SK-N-SH (cell line): ENCODE measurements around the gene GABRD. TPM values are rescaled to one million over a fixed set of nuclear protein-coding genes. Genes with fewer than 3 reads are reported as not detected.

ENCODE experiments used
- CTCF ChIA-PET: fragments of 300-600, 350-600 bp; formaldehyde crosslinking; extraction: SDS; loops from one replicate; lab custom pipeline; 2021; lab: Yijun Ruan, JAX
- POLR2A ChIA-PET: fragments of 350-600 bp; sonication (Branson Sonifier 250); formaldehyde crosslinking; extraction: SDS; loops from one replicate; lab custom pipeline; 2020; ENCODE audit warnings: antibody characterized with exemption, inconsistent platforms; lab: Yijun Ruan, JAX
- DNase-seq: peaks from one replicate; pipeline ENCODE4 v3.0.0; 2012
- H2AFZ ChIP-seq: fragments of 200-600 bp; sonication (generic); 2 replicates; pipeline ENCODE4 v1.8.1; 2016; ENCODE audit warnings: antibody characterized with exemption, mild to moderate bottlenecking, low read depth
- H3F3A ChIP-seq: fragments of 200-600 bp; sonication (generic); replicated peaks from 2 replicates; pipeline ENCODE3; 2016; ENCODE audit warnings: antibody characterized with exemption, mild to moderate bottlenecking; ENCODE audit not compliant: insufficient read depth
- H3K27ac ChIP-seq, 2 experiments: fragments of 200-500 bp in 1 of 2; fragments of 200-600 bp in 1 of 2; sonication (Bioruptor generic) in 1 of 2; sonication (generic), shearing (Covaris generic) in 1 of 2; 2 replicates each; pipeline versions ENCODE4 v1.5.1 to v1.6.1; 2014 to 2016; ENCODE audit warnings: low read depth in 2 of 2, inconsistent platforms in 1 of 2, low read length in 1 of 2, mild to moderate bottlenecking in 1 of 2, mixed read lengths in 1 of 2
- H3K27me3 ChIP-seq: fragments of 200-600 bp; sonication (generic), shearing (Covaris generic); 2 replicates; pipeline ENCODE4 v1.6.1; 2016; ENCODE audit warnings: mixed run types; ENCODE audit not compliant: insufficient read depth
- H3K36me3 ChIP-seq, 2 experiments: fragments of 200-500 bp in 1 of 2; fragments of 200-600 bp in 1 of 2; sonication (Bioruptor generic) in 1 of 2; sonication (generic) in 1 of 2; replicated peaks in 1 of 2; 2 replicates each; pipeline versions ENCODE3 to v1.5.1; 2014 to 2016; ENCODE audit warnings: low read length in 1 of 2, mild to moderate bottlenecking in 1 of 2; ENCODE audit not compliant: insufficient read depth in 2 of 2, control insufficient read depth in 1 of 2
- H3K4me1 ChIP-seq, 2 experiments: fragments of 200-500 bp in 1 of 2; fragments of 200-600 bp in 1 of 2; sonication (Bioruptor generic) in 1 of 2; sonication (generic), shearing (Covaris generic) in 1 of 2; 2 replicates each; pipeline versions ENCODE4 v1.5.1 to v1.6.1; 2014 to 2016; ENCODE audit warnings: low read depth in 1 of 2, low read length in 1 of 2, mixed run types in 1 of 2; ENCODE audit not compliant: insufficient read depth in 2 of 2, control insufficient read depth in 1 of 2
- H3K4me2 ChIP-seq: fragments of 200-600 bp; sonication (generic), shearing (Covaris generic); 2 replicates; pipeline ENCODE4 v1.6.1; 2017; ENCODE audit warnings: mixed run types
- H3K4me3 ChIP-seq, 2 experiments: fragments of 200-500 bp in 1 of 2; fragments of 200-600 bp in 1 of 2; sonication (Bioruptor generic) in 1 of 2; sonication (generic), shearing (Covaris generic) in 1 of 2; 2 replicates each; pipeline versions ENCODE4 v1.5.1 to v1.8.1; 2014 to 2016; ENCODE audit warnings: low read depth in 2 of 2, inconsistent platforms in 1 of 2, low read length in 1 of 2, mild to moderate bottlenecking in 1 of 2, mixed read lengths in 1 of 2, moderate library complexity in 1 of 2
- H3K79me2 ChIP-seq: fragments of 200-600 bp; sonication (generic); 2 replicates; pipeline ENCODE4 v1.8.1; 2017; ENCODE audit warnings: mild to moderate bottlenecking; ENCODE audit not compliant: insufficient read depth
- H3K9ac ChIP-seq: fragments of 200-600 bp; sonication (generic); 2 replicates; pipeline ENCODE4 v1.6.1; 2017; ENCODE audit warnings: mixed run types
- H3K9me2 ChIP-seq: fragments of 200-600 bp; sonication (generic); 2 replicates; pipeline ENCODE4 v1.6.1; 2017; ENCODE audit warnings: mixed run types
- H3K9me3 ChIP-seq: fragments of 200-600 bp; sonication (generic); 2 replicates; pipeline ENCODE4 v1.6.1; 2017; ENCODE audit warnings: mixed run types, mild to moderate bottlenecking, moderate library complexity
- H4K20me1 ChIP-seq: fragments of 200-600 bp; sonication (generic); 2 replicates; pipeline ENCODE4 v1.6.1; 2017; ENCODE audit warnings: mild to moderate bottlenecking, mixed run types; ENCODE audit not compliant: insufficient read depth
- ELF1 ChIP-seq: IDR thresholded peaks from 2 replicates; pipeline ENCODE4 v1.4.0; 2012
- EZH2phosphoT487 ChIP-seq: fragments of 200-600 bp; sonication (generic); IDR thresholded peaks from 2 replicates; pipeline ENCODE4 v1.6.1; 2017; ENCODE audit warnings: low read depth, mixed run types, mild to moderate bottlenecking, antibody characterized with exemption, moderate library complexity, borderline replicate concordance
- MEF2A ChIP-seq: IDR thresholded peaks from 2 replicates; pipeline ENCODE4 v1.4.0; 2012; ENCODE audit warnings: low read depth, borderline replicate concordance
- RAD21 ChIP-seq: IDR thresholded peaks from 2 replicates; pipeline ENCODE4 v1.6.1; 2012; ENCODE audit warnings: mild to moderate bottlenecking, low read length
- RCOR1 ChIP-seq: fragments of 150-350 bp; IDR thresholded peaks from 2 replicates; pipeline ENCODE4 v1.6.1; 2017; ENCODE audit warnings: antibody characterized with exemption, low read length
- RFX5 ChIP-seq: IDR thresholded peaks from 2 replicates; pipeline ENCODE4 v1.6.1; 2012; ENCODE audit warnings: mild to moderate bottlenecking, improper control_type of control experiment, low read length
- SIN3A ChIP-seq: IDR thresholded peaks from 2 replicates; pipeline ENCODE4 v1.6.1; 2012; ENCODE audit warnings: low read depth, mild to moderate bottlenecking, low read length, moderate library complexity, borderline replicate concordance
- SMC3 ChIP-seq: IDR thresholded peaks from 2 replicates; pipeline ENCODE4 v1.6.1; 2012; ENCODE audit warnings: low read depth, low read length, improper control_type of control experiment
- TEAD4 ChIP-seq: IDR thresholded peaks from 2 replicates; pipeline ENCODE4 v1.4.0; 2012; ENCODE audit warnings: mild to moderate bottlenecking, borderline replicate concordance; ENCODE audit not compliant: insufficient read depth
- YY1 ChIP-seq: IDR thresholded peaks from 2 replicates; pipeline ENCODE4 v1.4.0; 2012; ENCODE audit warnings: low read depth, mild to moderate bottlenecking
- WGBS: methylation state at CpG from one replicate; pipeline ENCODE4 v1.1.6; 2017; ENCODE audit warnings: low lambda C conversion rate; 5-methylcytosine and 5-hydroxymethylcytosine counted together
- polyA plus RNA-seq, 3 experiments: library from polyadenylated mRNA; depleted of rRNA; stranded (reverse); fragments of >200 nt; gene quantifications; 2 replicates each; pipeline ENCODE4 v1.2.3, GENCODE V29; 2012
- TF ChIP-seq, protein P1 (sequence below): IDR thresholded peaks from 2 replicates; pipeline ENCODE4 v1.4.0; 2012; ENCODE audit warnings: low read depth, borderline replicate concordance
- TF ChIP-seq, protein P2 (sequence below): IDR thresholded peaks from 2 replicates; pipeline ENCODE4 v1.4.0; 2012; ENCODE audit warnings: low read depth, borderline replicate concordance
- TF ChIP-seq, protein P3 (sequence below): fragments of 200-600 bp; sonication (generic); IDR thresholded peaks from 2 replicates; pipeline ENCODE4 v1.6.1; 2017; ENCODE audit warnings: antibody characterized with exemption, mild to moderate bottlenecking, moderate library complexity

Gene GABRD
- polyA plus RNA-seq, 1 of the 3 experiments (the other 2 are of a cell fraction), result 0.07 TPM

DNA sequence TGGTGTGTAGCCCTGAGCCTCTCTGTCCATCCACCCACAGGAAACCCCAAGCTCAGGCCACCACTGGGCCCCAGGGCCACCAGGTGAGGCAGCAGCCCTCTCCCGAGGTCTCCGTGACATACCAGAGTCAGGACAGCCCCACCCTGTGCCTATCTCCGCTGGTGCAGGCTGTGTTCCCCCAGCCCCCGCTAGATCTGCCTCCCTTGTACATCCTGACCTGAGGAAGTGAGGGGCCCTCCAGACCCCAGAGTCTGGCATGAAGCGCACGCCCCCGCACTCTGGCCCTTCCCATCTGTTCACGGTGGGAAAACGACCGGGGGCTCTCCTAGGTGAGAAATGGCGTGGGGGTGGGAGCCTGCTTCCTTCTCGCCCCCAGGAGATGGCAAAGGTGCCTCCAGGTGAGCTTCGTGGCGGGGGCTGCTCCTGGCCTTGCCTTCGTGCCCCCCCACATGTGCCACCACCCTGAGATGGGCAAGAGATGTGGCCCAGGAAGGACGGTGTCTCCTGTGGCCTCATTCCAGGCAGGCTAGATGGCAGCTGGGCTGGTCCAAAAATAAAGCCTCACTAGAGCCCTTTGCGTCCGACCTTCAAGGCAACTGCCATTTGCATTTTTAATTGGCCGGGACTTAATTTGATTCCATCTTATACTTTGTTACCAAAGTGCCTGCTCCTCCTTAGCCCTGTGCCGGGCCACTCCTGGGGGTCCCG lies 3.1 kb downstream of the GABRD start:
- Histone ChIP-seq H4K20me1 (no peaks in the 10 kb centered on the region), H3K4me1 (no peaks in the 10 kb centered on the region; a peak in 1 of 4 replicates), H2AFZ (no peak overlapping the region), H3K9me2 (no peaks in the 10 kb centered on the region), H3K4me3 (no peak overlapping the region), H3K4me2 (no peak overlapping the region), H3K9ac (no peak overlapping the region), H3K36me3 (no peaks in the 10 kb centered on the region), H3K27ac (no peak overlapping the region), H3K79me2 (no peaks in the 10 kb centered on the region), H3K27me3 (peaks cover 8% of the 10 kb centered on the region; the same call in 1 of the 2 replicates), H3K9me3 (no peaks in the 10 kb centered on the region), H3F3A (no peaks in the 10 kb centered on the region)
- CTCF ChIA-PET, result interaction anchor here (1.5 to 7.1 kb wide), 3 partner anchors 11 to 62 kb away, joined by 6 to 63 read pairs (median 29); no protein-coding TSS in a partner anchor
- TF ChIP-seq YY1 (no peak), SIN3A (no peak), RCOR1 (no peak), RAD21 (no peak), ELF1 (no peak), RFX5 (no peak), SMC3 (no peak), TEAD4 (no peak), EZH2phosphoT487 (no peak), MEF2A (no peak)
- TF ChIP-seq, protein P1, sequence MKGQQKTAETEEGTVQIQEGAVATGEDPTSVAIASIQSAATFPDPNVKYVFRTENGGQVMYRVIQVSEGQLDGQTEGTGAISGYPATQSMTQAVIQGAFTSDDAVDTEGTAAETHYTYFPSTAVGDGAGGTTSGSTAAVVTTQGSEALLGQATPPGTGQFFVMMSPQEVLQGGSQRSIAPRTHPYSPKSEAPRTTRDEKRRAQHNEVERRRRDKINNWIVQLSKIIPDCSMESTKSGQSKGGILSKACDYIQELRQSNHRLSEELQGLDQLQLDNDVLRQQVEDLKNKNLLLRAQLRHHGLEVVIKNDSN, result no peak
- TF ChIP-seq, protein P2, sequence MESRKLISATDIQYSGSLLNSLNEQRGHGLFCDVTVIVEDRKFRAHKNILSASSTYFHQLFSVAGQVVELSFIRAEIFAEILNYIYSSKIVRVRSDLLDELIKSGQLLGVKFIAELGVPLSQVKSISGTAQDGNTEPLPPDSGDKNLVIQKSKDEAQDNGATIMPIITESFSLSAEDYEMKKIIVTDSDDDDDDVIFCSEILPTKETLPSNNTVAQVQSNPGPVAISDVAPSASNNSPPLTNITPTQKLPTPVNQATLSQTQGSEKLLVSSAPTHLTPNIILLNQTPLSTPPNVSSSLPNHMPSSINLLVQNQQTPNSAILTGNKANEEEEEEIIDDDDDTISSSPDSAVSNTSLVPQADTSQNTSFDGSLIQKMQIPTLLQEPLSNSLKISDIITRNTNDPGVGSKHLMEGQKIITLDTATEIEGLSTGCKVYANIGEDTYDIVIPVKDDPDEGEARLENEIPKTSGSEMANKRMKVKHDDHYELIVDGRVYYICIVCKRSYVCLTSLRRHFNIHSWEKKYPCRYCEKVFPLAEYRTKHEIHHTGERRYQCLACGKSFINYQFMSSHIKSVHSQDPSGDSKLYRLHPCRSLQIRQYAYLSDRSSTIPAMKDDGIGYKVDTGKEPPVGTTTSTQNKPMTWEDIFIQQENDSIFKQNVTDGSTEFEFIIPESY, result no peak
- TF ChIP-seq, protein P3, sequence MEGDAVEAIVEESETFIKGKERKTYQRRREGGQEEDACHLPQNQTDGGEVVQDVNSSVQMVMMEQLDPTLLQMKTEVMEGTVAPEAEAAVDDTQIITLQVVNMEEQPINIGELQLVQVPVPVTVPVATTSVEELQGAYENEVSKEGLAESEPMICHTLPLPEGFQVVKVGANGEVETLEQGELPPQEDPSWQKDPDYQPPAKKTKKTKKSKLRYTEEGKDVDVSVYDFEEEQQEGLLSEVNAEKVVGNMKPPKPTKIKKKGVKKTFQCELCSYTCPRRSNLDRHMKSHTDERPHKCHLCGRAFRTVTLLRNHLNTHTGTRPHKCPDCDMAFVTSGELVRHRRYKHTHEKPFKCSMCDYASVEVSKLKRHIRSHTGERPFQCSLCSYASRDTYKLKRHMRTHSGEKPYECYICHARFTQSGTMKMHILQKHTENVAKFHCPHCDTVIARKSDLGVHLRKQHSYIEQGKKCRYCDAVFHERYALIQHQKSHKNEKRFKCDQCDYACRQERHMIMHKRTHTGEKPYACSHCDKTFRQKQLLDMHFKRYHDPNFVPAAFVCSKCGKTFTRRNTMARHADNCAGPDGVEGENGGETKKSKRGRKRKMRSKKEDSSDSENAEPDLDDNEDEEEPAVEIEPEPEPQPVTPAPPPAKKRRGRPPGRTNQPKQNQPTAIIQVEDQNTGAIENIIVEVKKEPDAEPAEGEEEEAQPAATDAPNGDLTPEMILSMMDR, result no peak
- no peak for DNase-seq
- POLR2A ChIA-PET, result no interaction called here
- 50% methylated on average over 4 of the region's 21 CpGs for WGBS
